BJ (cell line): ENCODE measurements around the gene SLC35A4. TPM values are rescaled to one million over a fixed set of nuclear protein-coding genes. Genes with fewer than 3 reads are reported as not detected.

Experiments
- CTCF ChIA-PET: fragments of 350-600 bp; formaldehyde crosslinking; extraction: SDS; loops from one replicate; lab custom pipeline; 2021; ENCODE audit warnings: antibody characterized with exemption, inconsistent platforms; lab: Yijun Ruan, JAX
- POLR2A ChIA-PET: fragments of 300-600 bp; sonication (Branson Sonifier 250); formaldehyde crosslinking; extraction: SDS; loops from one replicate; lab custom pipeline; 2021; ENCODE audit warnings: antibody characterized with exemption; lab: Charles Lee
- DNase-seq: peaks from one replicate; pipeline ENCODE4 v3.0.0-alpha.2; 2011; ENCODE audit warnings: low read depth
- H3K27me3 ChIP-seq: 2 replicates; pipeline ENCODE4 v1.6.0; 2011; ENCODE audit warnings: low read length; ENCODE audit not compliant: control insufficient read depth, insufficient read depth
- H3K36me3 ChIP-seq: 2 replicates; pipeline ENCODE4 v1.5.1; 2011; ENCODE audit warnings: low read length; ENCODE audit not compliant: control insufficient read depth, insufficient read depth
- H3K4me3 ChIP-seq: 2 replicates; pipeline ENCODE4 v1.5.1; 2011; ENCODE audit warnings: low read depth, mild to moderate bottlenecking, control low read depth, low read length
- CTCF ChIP-seq: IDR thresholded peaks from 2 replicates; pipeline ENCODE4 v1.5.1; 2011; ENCODE audit warnings: low read depth, mild to moderate bottlenecking, control low read depth, inconsistent platforms, low read length, moderate library complexity; ENCODE audit not compliant: insufficient read depth
- polyA plus RNA-seq: library from polyadenylated mRNA; depleted of rRNA; stranded (reverse); fragments of >200 nt; gene quantifications from 2 replicates; pipeline ENCODE4 v1.2.3, GENCODE V29; 2011

The SLC35A4 gene
- polyA plus RNA-seq, 1 experiment = 101 TPM

- peaks cover 17% of the 10 kb centered on the region for H3K36me3 ChIP-seq
- CTCF ChIA-PET = interaction anchor here (1.1 kb wide), 1 partner anchor 9 kb away, joined by 4 read pairs; no protein-coding TSS in a partner anchor
- POLR2A ChIA-PET = interaction anchor here (0.6 kb wide), 1 partner anchor 30 kb away, joined by 5 read pairs; no protein-coding TSS in a partner anchor
- no peak for DNase-seq
- TF ChIP-seq CTCF = no peak
- peak overlapping the region; percentile 59 for H3K4me3 ChIP-seq
- no peaks in the 10 kb centered on the region for H3K27me3 ChIP-seq
These were observed 574 bp downstream of the SLC35A4 start for GRCh38 chr5:140565024-140565779.

GRCh38 chr5:140565780-140566095 is 1.1 kb downstream of the SLC35A4 start:
- H3K4me3 ChIP-seq = peak overlapping the region; percentile 59
- ChIA-PET POLR2A (interaction anchor here (0.6 kb wide), 1 partner anchor 30 kb away, joined by 5 read pairs; no protein-coding TSS in a partner anchor), CTCF (no interaction called here)
- no peaks in the 10 kb centered on the region for H3K27me3 ChIP-seq
- no peak for DNase-seq
- no peak for TF ChIP-seq CTCF
- H3K36me3 ChIP-seq = peaks cover 17% of the 10 kb centered on the region

- CTCF ChIA-PET = interaction anchor here (1.1 kb wide), 1 partner anchor 9 kb away, joined by 3 read pairs; the partner anchor contains the start of gene SRA1
- H3K27me3 ChIP-seq = no peaks in the 10 kb centered on the region
- peaks cover 12% of the 10 kb centered on the region for H3K36me3 ChIP-seq
- no peak for TF ChIP-seq CTCF
- DNase-seq = no peak
- POLR2A ChIA-PET = no interaction called here
- no peak overlapping the region for H3K4me3 ChIP-seq
These were observed 2.0 kb downstream of the SLC35A4 start for GRCh38 chr5:140566665-140567064.

GRCh38 chr5:140567136-140567818 is 2.6 kb downstream of the SLC35A4 start:
- TF ChIP-seq CTCF = no peak
- no peak for DNase-seq
- Histone ChIP-seq H3K4me3 (no peak overlapping the region), H3K36me3 (peaks cover 10% of the 10 kb centered on the region), H3K27me3 (no peaks in the 10 kb centered on the region)
- ChIA-PET POLR2A (no interaction called here), CTCF (interaction anchor here (1.1 kb wide), 1 partner anchor 10 kb away, joined by 3 read pairs; the partner anchor contains the start of gene SRA1)

- no peak for TF ChIP-seq CTCF
- no peak overlapping the region for H3K4me3 ChIP-seq
- DNase-seq = no peak
- peaks cover 10% of the 10 kb centered on the region for H3K36me3 ChIP-seq
- ChIA-PET CTCF (no interaction called here), POLR2A (no interaction called here)
- no peaks in the 10 kb centered on the region for H3K27me3 ChIP-seq
These were observed 3.2 kb downstream of the SLC35A4 start for GRCh38 chr5:140567871-140568270.
